Stimulated activated CD4-positive, alpha-beta T cell treated with anti-CD3 and anti-CD28 coated beads, Interleukin-4, amount 100 ng/mL, for 1 hour (primary cell): ENCODE measurements around the gene RNASEH2B.

Source experiments
- DNase-seq: peaks from one replicate; pipeline ENCODE4 v3.0.0-alpha.2; 2020

The RNASEH2B gene

GRCh38 chr13:50909605-50910484 is at the start of gene RNASEH2B:
Gene RNASEH2B, plus strand, starts transcription at chr13:50909791. Its CDS starts 286 bp downstream, at chr13:50910077.
- peak; percentile 70 for DNase-seq

- DNase-seq: no peak
These were observed 45.1 kb upstream of the RNASEH2B start for GRCh38 chr13:50864492-50864891.

GRCh38 chr13:50866817-50867636 is 42.6 kb upstream of the RNASEH2B start:
- DNase-seq: no peak

- no peak for DNase-seq
These were observed 42.0 kb upstream of the RNASEH2B start for GRCh38 chr13:50867637-50867945.

GRCh38 chr13:50871405-50871804 is 38.2 kb upstream of the RNASEH2B start:
- no peak for DNase-seq

GRCh38 chr13:50873467-50873866 is 36.1 kb upstream of the RNASEH2B start:
- DNase-seq: no peak

- DNase-seq: no peak
These were observed 35.6 kb upstream of the RNASEH2B start for GRCh38 chr13:50873991-50874390.

GRCh38 chr13:50882816-50883435 is 26.7 kb upstream of the RNASEH2B start:
- DNase-seq: no peak

- DNase-seq: no peak
These were observed 25.9 kb upstream of the RNASEH2B start for GRCh38 chr13:50883728-50884127.

GRCh38 chr13:50884265-50884664 is 25.3 kb upstream of the RNASEH2B start:
- no peak for DNase-seq

- DNase-seq: no peak
These were observed 22.4 kb upstream of the RNASEH2B start for GRCh38 chr13:50887151-50887550.

- DNase-seq: no peak
These were observed 21.2 kb upstream of the RNASEH2B start for GRCh38 chr13:50888362-50888761.

GRCh38 chr13:50889317-50889716 is 20.3 kb upstream of the RNASEH2B start:
- no peak for DNase-seq

GRCh38 chr13:50891206-50891605 is 18.4 kb upstream of the RNASEH2B start:
- DNase-seq: no peak

- no peak for DNase-seq
These were observed 17.2 kb upstream of the RNASEH2B start for GRCh38 chr13:50892210-50892944.

GRCh38 chr13:50893211-50893852 is 16.3 kb upstream of the RNASEH2B start:
- DNase-seq: no peak

- no peak for DNase-seq
These were observed 15.6 kb upstream of the RNASEH2B start for GRCh38 chr13:50894012-50894411.

GRCh38 chr13:50894504-50894903 is 15.1 kb upstream of the RNASEH2B start:
- no peak for DNase-seq

- DNase-seq: no peak
These were observed 11.3 kb upstream of the RNASEH2B start for GRCh38 chr13:50898338-50898737.

GRCh38 chr13:50901701-50902100 is 7.9 kb upstream of the RNASEH2B start:
- no peak for DNase-seq

GRCh38 chr13:50905256-50905655 is 4.3 kb upstream of the RNASEH2B start:
- DNase-seq: no peak

- DNase-seq: no peak
These were observed 1.8 kb upstream of the RNASEH2B start for GRCh38 chr13:50907781-50908180.
